HepG2 (cell line): ENCODE measurements around the gene SMCO1. TPM values are rescaled to one million over a fixed set of nuclear protein-coding genes. Genes with fewer than 3 reads are reported as not detected.
"Not testable (repeated sequence)": the region's sequence is repeated elsewhere in the genome, so short reads cannot be mapped to it uniquely, and the experiment has no call there.

Source experiments
- ATAC-seq: fragments of 200-7000 bp; cut with Tn5 transposase; 3 replicates; pipeline ENCODE4 v1.9.1; 2020; ENCODE audit warnings: mild to moderate bottlenecking, moderate library complexity
- BruUV-seq: library from RNA; stranded (reverse); fragments of 400-500 nt; replicated peaks from 2 replicates; lab custom pipeline; 2021; lab: Mats Ljungman, UMichigan
- CTCF ChIA-PET: fragments of 300-600 bp; formaldehyde crosslinking; extraction: SDS; loops from one replicate; lab custom pipeline; 2021; ENCODE audit warnings: low total read pairs, inconsistent platforms, low intra/inter-chr PET ratio; lab: Yijun Ruan, JAX
- POLR2A ChIA-PET: fragments of 350-600 bp; sonication (Branson Sonifier 250); formaldehyde crosslinking; loops from one replicate; lab custom pipeline; 2020; ENCODE audit warnings: antibody characterized with exemption, inconsistent platforms; lab: Yijun Ruan, JAX
- DNase-seq: peaks from one replicate; pipeline ENCODE4 v3.0.0-alpha.2; 2015; ENCODE audit warnings: low spot score
- FAIRE-seq: peaks from 3 replicates; lab custom pipeline; 2011; peaks lifted over from hg19 to GRCh38; lab: Jason Lieb, UNC
- H2AFZ ChIP-seq: one replicate; pipeline ENCODE4 v1.6.1; 2011; ENCODE audit warnings: low read length, inconsistent platforms
- H3K27ac ChIP-seq: fragments of 300-600 bp; 3 replicates; pipeline ENCODE4 v1.8.0; 2011; ENCODE audit warnings: mixed run types, mild to moderate bottlenecking, mixed read lengths, low read length, inconsistent platforms; ENCODE audit not compliant: insufficient read depth; ENCODE audit errors: extremely low read length
- H3K27me3 ChIP-seq, 2 experiments: fragments of 200-600 bp in 1 of 2; 2 replicates in 1 of 2; 3 replicates in 1 of 2; pipeline versions ENCODE4 v1.6.0 to v1.8.0; 2011; ENCODE audit warnings: low read length in 2 of 2, mild to moderate bottlenecking in 2 of 2, moderate library complexity in 2 of 2, inconsistent platforms in 1 of 2; ENCODE audit not compliant: insufficient read depth in 2 of 2, control insufficient read depth in 1 of 2
- H3K36me3 ChIP-seq, 2 experiments: fragments of 200-600 bp in 1 of 2; replicated peaks in 1 of 2; 2 replicates in 1 of 2; 3 replicates in 1 of 2; pipeline versions ENCODE4 v1.5.1 to v1.8.0; 2011; ENCODE audit warnings: low read length in 2 of 2, inconsistent platforms in 1 of 2; ENCODE audit not compliant: insufficient read depth in 2 of 2, control insufficient read depth in 1 of 2
- H3K4me1 ChIP-seq: 2 replicates; pipeline ENCODE4 v1.5.1; 2012; ENCODE audit warnings: low read length, inconsistent platforms; ENCODE audit not compliant: insufficient read depth
- H3K4me2 ChIP-seq: 2 replicates; pipeline ENCODE4 v1.6.0; 2011; ENCODE audit warnings: low read depth, low read length, inconsistent platforms
- H3K4me3 ChIP-seq, 3 experiments: fragments of 200-600 bp in 1 of 3; sonication (generic), shearing (Covaris generic) in 1 of 3; replicated peaks in 1 of 3; 2 replicates each; pipeline ENCODE4 v1.5.1; 2011 to 2016; ENCODE audit warnings: low read length in 3 of 3, inconsistent platforms in 2 of 3, low read depth in 2 of 3, mild to moderate bottlenecking in 2 of 3, control low read depth in 1 of 3, mixed read lengths in 1 of 3; ENCODE audit not compliant: insufficient read depth in 1 of 3
- H3K79me2 ChIP-seq: one replicate; pipeline ENCODE4 v1.6.1; 2011; ENCODE audit warnings: low read length, inconsistent platforms; ENCODE audit not compliant: insufficient read depth
- H3K9ac ChIP-seq: 2 replicates; pipeline ENCODE4 v1.6.0; 2011; ENCODE audit warnings: mild to moderate bottlenecking, low read depth, low read length, inconsistent platforms; ENCODE audit not compliant: insufficient read depth
- H3K9me3 ChIP-seq: 2 replicates; pipeline ENCODE4 v1.5.1; 2012; ENCODE audit warnings: mild to moderate bottlenecking, low read length
- H4K20me1 ChIP-seq: 2 replicates; pipeline ENCODE4 v1.6.0; 2011; ENCODE audit warnings: inconsistent platforms, mild to moderate bottlenecking, low read length, moderate library complexity; ENCODE audit not compliant: insufficient read depth
- ARID2 ChIP-seq: sonication (generic); formaldehyde crosslinking; IDR thresholded peaks from 2 replicates; pipeline ENCODE4 v1.8.1; 2022; ENCODE audit warnings: mild to moderate bottlenecking, missing genetic modification reagents, borderline replicate concordance
- ARID4A ChIP-seq: sonication (generic); formaldehyde crosslinking; IDR thresholded peaks from 2 replicates; pipeline ENCODE4 v1.5.0; 2020; ENCODE audit warnings: mild to moderate bottlenecking, missing genetic modification reagents, borderline replicate concordance
- NAIF1 ChIP-seq: sonication (generic); formaldehyde crosslinking; IDR thresholded peaks from 2 replicates; pipeline ENCODE4 v1.5.0; 2020; ENCODE audit warnings: mild to moderate bottlenecking, missing genetic modification reagents, borderline replicate concordance
- PRDM10 ChIP-seq: sonication (generic); formaldehyde crosslinking; IDR thresholded peaks from 2 replicates; pipeline ENCODE4 v1.4.0; 2020; ENCODE audit warnings: low read depth, missing genetic modification reagents
- U2AF1 ChIP-seq: fragments of 200-400 bp; formaldehyde crosslinking; optimal IDR thresholded peaks from 2 replicates; pipeline ENCODE3; 2017; ENCODE audit warnings: mild to moderate bottlenecking, low read depth, low read length
- WGBS: methylation state at CpG from one replicate; pipeline ENCODE4 v1.1.6; 2017; ENCODE audit warnings: low lambda C conversion rate; 5-methylcytosine and 5-hydroxymethylcytosine counted together
- in situ Hi-C: cut with HindIII; loops from 2 replicates; pipeline ENCODE4 v1.10.0; 2017; ENCODE audit warnings: low pct_unique_long_range_greater_than_20kb; ENCODE audit not compliant: extremely low pct_ligation_motif_present
- intact Hi-C: fragments of 100-400 bp; cut with micrococcal nuclease; formaldehyde crosslinking; loops from one replicate; pipeline ENCODE4 v1.10.0; 2022; ENCODE audit not compliant: unreplicated experiment
- polyA plus RNA-seq, 8 experiments: library from polyadenylated mRNA; depleted of rRNA in 3 of 8; stranded (reverse) in 7 of 8; unstranded in 1 of 8; fragments of >200 nt; fragmentation: Illumina TruSeq in 4 of 8; extraction: Trizol in 4 of 8; gene quantifications; 2 replicates each; pipeline versions ENCODE4 v1.2.1 to v1.2.3, GENCODE V29; 2011 to 2016; ENCODE audit warnings: low read depth in 4 of 8, missing spikeins in 1 of 8, mixed read lengths in 1 of 8; ENCODE audit not compliant: insufficient read depth in 1 of 8
- total RNA-seq, 5 experiments: library from RNA; depleted of rRNA; stranded (reverse); fragments of >200 nt; fragmentation: Illumina TruSeq; extraction: Trizol; gene quantifications; 2 replicates each; pipeline ENCODE4 v1.2.3, GENCODE V29; 2016; ENCODE audit warnings: low read depth in 1 of 5

The SMCO1 gene
- total and polyA plus RNA-seq, 2 of the 13 experiments (the other 11 are each of a cell fraction or from before 2014, with no cell fraction given), result not detected

GRCh38 chr3:196463804-196464203 is 51.3 kb downstream of the SMCO1 start (continued):
- TF ChIP-seq PRDM10 (CRISPR knock-in tag) (no peak), U2AF1 (no peak)

GRCh38 chr3:196463478-196463756 is 51.7 kb downstream of the SMCO1 start:
- ChIA-PET CTCF (no interaction called here), POLR2A (no interaction called here)
- Histone ChIP-seq H3K4me2 (no peak overlapping the region), H2AFZ (no peak overlapping the region), H3K4me1 (no peaks in the 10 kb centered on the region), H3K27ac (no peak overlapping the region), H4K20me1 (no peaks in the 10 kb centered on the region), H3K4me3 (no peak overlapping the region), H3K36me3 (no peaks in the 10 kb centered on the region), H3K27me3 (no peaks in the 10 kb centered on the region), H3K79me2 (no peaks in the 10 kb centered on the region), H3K9ac (no peak overlapping the region), H3K9me3 (no peaks in the 10 kb centered on the region)
- DNase-seq (no peak), ATAC-seq (no peak), FAIRE-seq (no peak)
- 71% methylated on average over 2 of the region's 2 CpGs for WGBS
- no TSS peak for BruUV-seq
- intact Hi-C loops (no loop called here), in situ Hi-C loops (no loop called here)
- TF ChIP-seq NAIF1 (CRISPR knock-in tag), result no peak
- no peak for TF ChIP-seq ARID4A (CRISPR knock-in tag)
- TF ChIP-seq ARID2 (CRISPR knock-in tag), result no peak

- H3K4me2 ChIP-seq, H3K9ac ChIP-seq, H3K4me1 ChIP-seq, H3K79me2 ChIP-seq, H3K4me3 ChIP-seq, ATAC-seq, in situ Hi-C loops, H3K36me3 ChIP-seq, BruUV-seq, FAIRE-seq, H3K27me3 ChIP-seq, H3K27ac ChIP-seq, H3K9me3 ChIP-seq, POLR2A ChIA-PET, H4K20me1 ChIP-seq, DNase-seq, intact Hi-C loops, H2AFZ ChIP-seq, CTCF ChIA-PET: not testable (repeated sequence)
- WGBS, result 100% methylated on average over 1 of the region's 1 CpG
Observed at GRCh38 chr3:196462680-196463477, 52.3 kb downstream of the SMCO1 start.
